NCI-H1436 treated with DMSO at 0.1 percent for 48 hours (cell line): ENCODE measurements around the gene VSX1.

ENCODE experiments used
- DNase-seq: peaks from one replicate; lab custom pipeline; 2025; lab: John Stamatoyannopoulos, UW

Gene VSX1

GRCh38 chr20:25087186-25087929 lies 5.4 kb upstream of the VSX1 start:
- DNase-seq = no peak

DNA sequence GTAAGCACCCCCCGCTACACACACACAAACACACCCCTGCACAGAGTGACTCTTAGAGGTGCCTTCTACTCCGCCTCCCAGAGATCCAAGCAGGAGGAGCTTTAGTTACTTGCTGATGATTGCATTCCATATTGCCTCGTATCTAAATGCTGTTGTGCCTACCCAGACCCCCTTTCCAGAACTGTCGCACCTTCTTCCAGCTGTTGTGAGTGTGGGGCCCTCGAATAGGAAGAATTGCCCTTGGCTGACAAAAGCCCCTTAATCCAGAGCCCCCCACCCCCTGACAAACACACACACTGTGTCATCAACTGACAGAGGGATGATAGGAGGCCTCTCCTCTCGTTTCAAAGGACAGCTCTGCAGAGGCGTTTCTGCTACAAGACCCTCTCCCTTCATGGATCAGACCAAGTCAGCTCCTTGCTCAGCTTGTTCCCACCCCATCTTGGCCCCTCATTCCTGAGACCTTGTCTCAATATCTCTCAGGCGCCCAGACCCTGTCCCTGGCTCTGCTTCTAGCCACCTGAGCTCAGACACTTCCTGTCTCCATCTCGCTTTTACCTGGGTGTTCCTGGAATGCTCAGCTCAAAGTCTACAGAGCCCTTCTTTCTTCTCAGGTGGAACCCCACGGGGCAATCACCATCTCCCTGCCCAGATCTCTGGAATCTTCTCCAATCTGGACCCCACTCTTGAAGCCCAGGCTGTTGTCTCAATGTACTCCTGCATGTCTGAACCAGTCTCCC lies 4.0 kb upstream of the VSX1 start:
- DNase-seq = no peak

DNA sequence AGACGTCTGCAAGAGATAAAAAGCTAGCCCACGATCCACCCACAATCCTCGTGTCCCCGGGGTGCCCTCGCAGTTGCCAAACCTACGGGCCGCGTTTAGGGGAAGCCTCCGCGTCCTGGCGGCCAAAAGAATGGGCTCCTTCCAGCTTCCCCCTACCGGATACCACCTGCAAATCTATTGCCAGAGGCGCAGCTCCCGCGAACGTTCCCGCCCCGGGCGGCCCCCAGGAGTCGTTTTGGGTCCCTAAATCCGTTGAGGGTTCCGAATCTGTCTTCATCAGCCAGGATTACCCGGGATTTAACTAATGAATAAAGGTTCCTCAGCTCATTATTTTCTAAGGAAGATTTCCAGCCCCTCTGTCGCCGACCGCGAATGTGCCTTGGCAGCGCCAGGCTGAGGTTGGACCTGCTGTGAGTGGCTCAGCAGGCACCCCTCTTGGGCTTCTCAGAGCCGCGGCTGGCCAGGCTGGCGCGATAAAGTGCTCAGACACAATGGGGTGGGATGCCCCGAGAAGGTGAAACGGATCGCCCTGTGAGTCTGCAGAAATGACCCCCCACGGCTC lies 2.8 kb upstream of the VSX1 start:
- DNase-seq = no peak

DNA sequence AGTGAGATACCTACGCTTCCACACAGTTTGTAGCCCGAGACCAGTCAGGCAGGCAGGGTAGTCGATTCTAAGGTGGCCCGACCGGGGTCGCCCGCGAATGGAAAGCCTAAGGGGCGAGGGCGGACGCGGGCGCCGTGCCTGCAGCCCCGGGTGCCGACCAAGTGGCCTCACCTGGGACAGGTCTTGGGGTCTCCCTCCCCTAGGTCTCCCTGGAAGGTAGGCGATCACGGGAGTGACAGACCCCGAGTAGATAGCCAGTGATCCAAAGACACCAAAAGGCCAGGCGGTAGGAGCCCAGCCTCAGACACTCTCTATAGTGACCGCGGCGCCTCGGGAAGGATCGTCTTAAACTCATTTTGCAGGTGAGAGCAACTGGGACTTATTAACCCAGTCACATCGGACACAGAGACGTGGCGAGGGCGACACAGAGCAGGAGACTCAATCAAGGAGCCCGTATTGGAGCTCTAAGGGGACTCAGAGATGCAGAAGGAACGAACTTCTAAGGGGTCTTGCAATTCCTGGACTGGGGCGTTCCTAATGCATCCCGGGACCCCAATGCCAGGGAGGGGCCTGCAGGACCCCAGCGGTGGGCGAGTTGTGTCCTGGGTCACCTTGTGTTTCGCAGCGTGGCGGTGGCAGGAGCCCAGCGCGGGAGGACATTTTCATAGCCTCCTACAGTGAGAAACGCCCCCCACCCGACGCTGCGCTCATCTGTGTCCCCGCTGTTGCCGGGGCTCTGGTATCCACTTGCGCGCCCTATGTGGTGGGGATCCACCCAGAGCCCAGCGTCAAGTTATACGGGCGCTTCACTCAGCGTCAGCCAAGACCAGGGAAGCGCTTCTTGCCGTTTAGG lies 2.1 kb upstream of the VSX1 start:
- DNase-seq = no peak

DNA sequence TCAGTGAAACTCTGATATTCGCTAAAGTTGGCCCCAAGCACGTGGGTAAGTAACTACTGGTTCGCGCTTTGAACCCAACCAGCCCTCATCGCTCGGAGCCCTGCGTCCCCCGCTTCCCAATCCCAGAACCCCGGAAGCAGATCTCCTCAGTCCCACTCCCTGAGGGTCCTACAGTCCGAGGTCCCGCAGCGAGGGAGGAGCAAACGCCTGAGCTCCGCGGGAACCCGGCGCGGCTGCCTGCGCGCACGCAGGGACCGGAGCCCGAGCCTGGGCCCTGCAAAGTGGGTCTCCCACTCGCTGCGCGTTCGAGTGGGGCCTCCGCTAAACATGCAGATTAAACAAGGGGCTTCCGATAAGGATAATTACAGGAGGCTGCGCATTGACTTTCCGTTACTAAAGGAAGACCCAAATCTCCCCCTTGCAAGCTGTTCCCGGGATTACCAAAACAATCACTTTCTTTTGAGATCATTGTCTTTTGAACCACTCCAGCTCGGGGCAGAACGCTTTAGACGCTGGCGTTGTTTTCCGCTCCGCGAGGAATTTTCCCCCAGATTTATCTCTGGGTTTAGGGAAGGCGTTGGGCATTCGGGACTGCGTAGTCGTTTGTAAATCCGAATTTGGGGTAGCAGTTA lies 1.3 kb upstream of the VSX1 start:
- DNase-seq = no peak

GRCh38 chr20:25082498-25082873 lies 545 bp upstream of the VSX1 start:
- no peak for DNase-seq

DNA sequence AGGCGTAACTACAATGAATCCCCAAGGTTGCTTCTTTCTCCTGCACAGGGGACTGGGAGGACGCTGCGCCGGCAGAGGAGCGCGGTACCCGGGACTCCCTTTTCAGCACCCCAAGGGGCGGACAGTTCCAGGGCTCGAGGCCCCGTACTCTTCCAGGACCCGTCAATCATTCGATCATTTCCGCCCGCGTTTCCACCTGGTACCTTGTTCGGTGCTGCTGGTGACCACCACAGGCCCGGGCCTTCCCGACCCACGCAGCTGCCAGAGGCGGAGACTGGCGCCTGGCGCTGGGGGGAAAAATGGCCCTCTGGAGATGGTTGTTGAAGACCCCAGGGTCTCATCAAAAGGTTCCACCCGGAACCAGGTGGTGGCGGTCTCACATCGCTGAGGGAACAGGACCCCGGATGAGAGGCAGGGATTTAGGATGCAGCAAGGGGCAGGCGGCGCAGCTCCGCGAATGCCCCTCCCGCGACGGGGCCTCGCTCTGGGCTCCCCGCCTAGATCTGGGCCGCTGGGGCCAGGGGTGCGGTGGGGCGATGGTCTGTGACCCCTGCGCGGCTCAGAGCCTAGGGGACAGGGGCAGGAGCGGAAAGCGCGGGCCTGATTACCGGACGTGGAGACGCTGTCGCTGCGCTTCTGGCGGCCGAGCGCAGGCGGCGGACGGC lies 744 bp downstream of the VSX1 start:
- no peak for DNase-seq

DNA sequence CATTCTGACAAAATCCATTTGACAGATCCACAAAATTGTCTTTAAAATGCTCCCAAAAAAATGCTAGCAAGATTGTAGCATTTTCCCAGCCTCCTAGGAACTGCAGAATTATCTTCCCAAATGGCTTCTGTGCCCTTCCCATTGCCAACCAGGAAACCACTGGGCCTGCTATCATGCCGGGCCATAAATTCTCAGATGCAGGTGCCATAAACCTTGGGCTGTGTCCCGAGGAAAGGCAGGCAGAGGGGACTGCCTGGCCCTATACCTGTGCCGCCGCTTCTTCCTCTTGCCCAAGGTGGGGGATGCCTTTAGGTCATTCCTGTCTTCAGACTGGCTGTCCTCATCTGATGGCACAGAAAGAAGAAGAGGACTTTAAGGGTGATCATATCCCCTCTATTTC lies 2.8 kb downstream of the VSX1 start:
- no peak for DNase-seq

DNA sequence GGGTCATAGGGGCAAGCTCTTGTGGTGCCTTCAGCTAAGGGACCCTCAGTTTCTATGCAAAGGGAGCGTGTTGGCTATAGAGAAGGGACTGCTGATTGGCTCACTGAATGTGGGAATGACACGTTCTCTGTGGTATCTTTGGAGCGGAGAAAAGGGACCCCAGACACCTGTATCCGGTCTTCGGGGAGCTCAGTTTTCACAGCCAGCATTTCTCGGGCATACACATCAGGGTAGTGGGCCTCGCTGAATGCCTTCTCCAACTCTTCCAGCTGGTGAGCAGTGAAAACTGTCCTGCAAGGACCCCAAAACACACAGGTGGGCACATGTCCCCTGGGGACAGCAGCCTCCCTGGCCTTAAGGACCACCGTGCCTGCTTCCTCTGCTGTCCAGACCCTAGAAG lies 3.3 kb downstream of the VSX1 start:
- no peak for DNase-seq

DNA sequence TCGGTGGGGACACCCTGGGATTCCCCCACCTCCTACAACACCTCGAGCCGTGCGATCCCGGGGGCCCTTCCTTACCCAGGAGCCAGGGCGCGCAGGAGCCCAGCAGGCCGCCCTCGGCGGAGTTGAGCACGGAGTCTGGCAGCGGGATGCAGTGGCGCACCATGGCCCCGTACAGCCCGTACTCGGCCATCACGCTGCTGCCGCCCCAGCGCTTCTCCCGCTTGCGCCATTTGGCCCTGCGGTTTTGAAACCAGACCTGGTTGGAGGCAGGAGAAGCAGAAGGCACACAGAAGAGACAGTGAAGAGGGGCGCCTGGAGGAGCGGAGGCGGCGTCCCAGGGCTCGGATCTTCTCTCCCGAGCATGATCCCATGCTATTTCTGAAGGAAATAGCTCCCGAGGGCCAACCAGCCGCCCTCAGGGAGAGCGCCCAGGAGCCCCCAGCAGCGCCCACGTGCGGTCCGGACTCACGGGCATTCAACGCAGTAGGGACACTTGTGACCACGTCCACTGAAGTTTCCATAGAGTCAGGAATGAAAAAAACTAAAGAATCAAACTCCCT lies 4.3 kb downstream of the VSX1 start:
- no peak for DNase-seq

DNA sequence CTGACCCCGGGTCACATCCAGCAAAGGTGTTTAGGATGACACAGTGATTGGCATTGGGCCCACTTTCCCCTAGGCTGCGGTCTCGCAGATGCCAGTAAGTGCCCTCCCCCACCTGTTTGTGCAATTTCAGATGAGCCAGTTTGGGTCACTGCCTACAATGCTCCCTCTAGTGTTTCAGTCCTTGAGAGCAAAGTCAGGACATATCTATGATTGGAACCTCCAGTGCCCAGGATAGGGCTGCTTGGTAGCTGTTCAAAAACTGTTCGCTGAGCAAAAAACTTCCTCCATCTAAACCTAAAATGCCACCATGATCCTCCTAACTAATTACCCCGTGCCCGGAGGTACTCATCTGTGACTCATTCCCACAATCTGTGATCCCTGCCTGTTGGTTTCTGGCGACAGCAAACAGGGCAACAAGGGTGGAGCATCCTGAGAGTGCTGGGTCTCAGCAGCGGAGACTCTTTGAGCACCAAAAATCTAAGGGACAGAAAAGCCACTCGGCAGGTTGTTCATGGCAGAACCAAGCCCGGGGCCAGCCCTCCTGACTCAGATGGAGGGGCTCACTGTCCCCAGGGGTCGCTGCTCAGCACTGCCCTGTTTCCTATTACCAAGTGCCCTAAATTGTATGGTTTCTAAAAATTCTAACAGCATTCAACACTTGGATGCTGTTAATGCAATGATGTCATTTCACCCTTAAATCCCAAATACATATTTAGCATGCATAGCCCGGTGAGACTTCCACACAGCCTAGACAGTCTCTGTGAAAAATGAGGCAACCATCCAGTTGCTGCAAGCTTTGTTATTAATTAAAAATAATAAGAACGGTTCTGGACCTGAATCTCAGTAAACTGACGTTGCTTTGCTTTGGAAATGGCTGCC lies 5.0 kb downstream of the VSX1 start:
- no peak for DNase-seq

DNA sequence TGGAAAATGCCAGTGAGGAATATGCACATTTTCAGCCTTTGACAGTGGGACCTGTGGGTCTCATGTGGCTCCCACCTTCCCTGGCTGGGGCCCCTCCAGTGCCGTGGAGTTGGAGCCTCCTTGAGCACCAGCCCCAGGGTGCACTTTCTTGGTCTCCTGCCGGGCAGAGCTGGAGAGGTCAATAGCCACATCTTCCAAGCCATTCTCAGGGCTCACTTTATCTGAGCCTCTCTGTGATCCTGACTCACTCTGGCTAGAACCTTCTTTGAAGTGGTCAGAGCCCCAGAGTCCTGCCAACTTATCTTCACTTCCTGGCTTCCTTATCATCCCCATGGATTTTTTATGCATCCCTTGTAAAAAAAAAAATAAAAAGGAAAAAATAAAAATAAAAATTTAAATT lies 5.7 kb downstream of the VSX1 start:
- DNase-seq = no peak

GRCh38 chr20:25073544-25073943 lies 8.4 kb downstream of the VSX1 start:
- no peak for DNase-seq

DNA sequence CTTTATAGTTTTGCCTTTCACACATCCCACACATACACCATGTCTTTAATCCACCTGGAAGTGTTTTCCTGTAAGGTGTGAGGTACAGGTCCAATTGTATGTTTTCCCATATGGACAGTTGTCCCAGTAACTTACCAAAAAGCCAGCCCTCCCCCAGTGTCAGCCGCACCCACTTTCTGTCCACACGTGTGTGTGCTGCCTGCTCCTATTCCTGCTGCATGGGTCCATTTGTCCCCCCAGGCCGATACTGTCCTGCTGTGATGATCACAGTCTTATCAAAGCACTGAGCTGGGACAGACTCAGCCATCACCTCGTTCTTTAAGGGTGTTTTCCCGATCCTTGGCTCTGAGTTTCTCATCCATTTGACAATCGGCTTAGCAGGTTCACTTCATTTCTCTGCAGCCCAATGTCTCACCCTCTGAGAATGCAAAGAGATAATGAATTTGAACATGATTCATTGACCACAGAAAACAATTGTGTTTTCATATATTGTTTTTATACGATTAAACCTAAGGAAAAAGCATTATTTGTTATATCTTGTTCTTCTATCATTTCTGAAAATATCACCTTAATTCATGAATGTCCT lies 9.6 kb downstream of the VSX1 start:
- DNase-seq = no peak

DNA sequence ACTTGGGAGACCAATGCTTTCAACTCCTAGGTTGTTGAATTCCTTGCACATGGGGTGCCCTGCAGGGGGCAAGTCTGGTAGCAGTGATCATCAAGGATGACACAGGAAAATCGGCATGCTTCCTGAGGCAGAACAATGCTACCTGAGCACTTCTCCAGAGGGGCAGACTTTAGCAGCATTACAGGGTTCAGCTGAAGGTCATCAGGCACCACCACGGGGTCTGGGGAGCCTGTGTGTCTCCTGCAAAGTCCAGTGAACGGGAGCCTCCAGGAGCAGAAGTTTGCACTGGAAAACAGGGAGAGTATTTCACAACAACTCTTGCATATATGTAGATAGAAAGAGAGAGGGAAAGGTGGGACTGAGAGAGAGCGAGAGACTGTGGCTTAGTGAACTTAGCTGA lies 10.2 kb downstream of the VSX1 start:
- no peak for DNase-seq

GRCh38 chr20:25070821-25071473 lies 11.0 kb downstream of the VSX1 start:
- DNase-seq = no peak

GRCh38 chr20:25067102-25067987 lies 14.6 kb downstream of the VSX1 start:
- DNase-seq = no peak

GRCh38 chr20:25066386-25066785 lies 15.6 kb downstream of the VSX1 start:
- no peak for DNase-seq
